IMR-90 (cell line): ENCODE data around the gene GPR157. TPM values are rescaled to one million over a fixed set of nuclear protein-coding genes. Genes with fewer than 3 reads are reported as not detected.

Experiments
- ATAC-seq: fragments of 200-7000 bp; cut with Tn5 transposase; 2 replicates; pipeline ENCODE4 v1.9.1; 2020; ENCODE audit warnings: low read depth, mild to moderate bottlenecking, moderate library complexity
- BruUV-seq: library from RNA; stranded (reverse); fragments of 400-500 nt; replicated peaks from 2 replicates; lab custom pipeline; 2021; lab: Mats Ljungman, UMichigan
- CTCF ChIA-PET: fragments of 300-600 bp; formaldehyde crosslinking; extraction: SDS; loops from one replicate; lab custom pipeline; 2021; ENCODE audit warnings: antibody characterized with exemption; lab: Yijun Ruan, JAX
- POLR2A ChIA-PET: fragments of 300-600 bp; sonication (Branson Sonifier 250); formaldehyde crosslinking; loops from one replicate; lab custom pipeline; 2022; ENCODE audit warnings: antibody characterized with exemption; ENCODE audit not compliant: unreplicated experiment; lab: Charles Lee
- DNase-seq: peaks from one replicate; pipeline ENCODE4 v3.0.0; 2013
- H2AFZ ChIP-seq: replicated peaks from 2 replicates; pipeline ENCODE3; 2013; ENCODE audit warnings: low read length, mild to moderate bottlenecking; ENCODE audit not compliant: poor library complexity
- H2AK5ac ChIP-seq: 2 replicates; pipeline ENCODE4 v1.6.1; 2013; ENCODE audit warnings: low read depth, low read length, inconsistent platforms
- H2AK9ac ChIP-seq: replicated peaks from 2 replicates; pipeline ENCODE3; 2013; ENCODE audit warnings: mild to moderate bottlenecking, low read depth, low read length, moderate library complexity; ENCODE audit not compliant: poor library complexity
- H2BK120ac ChIP-seq: 2 replicates; pipeline ENCODE4 v1.6.1; 2013; ENCODE audit warnings: low read depth, low read length, inconsistent platforms
- H2BK15ac ChIP-seq: 3 replicates; pipeline ENCODE4 v1.6.1; 2013; ENCODE audit warnings: low read depth, low read length, inconsistent platforms
- H2BK20ac ChIP-seq: 2 replicates; pipeline ENCODE4 v1.6.1; 2013; ENCODE audit warnings: low read depth, mild to moderate bottlenecking, inconsistent platforms, low read length, moderate library complexity
- H2BK5ac ChIP-seq: 2 replicates; pipeline ENCODE4 v1.6.1; 2013; ENCODE audit warnings: mild to moderate bottlenecking, low read depth, low read length, inconsistent platforms; ENCODE audit not compliant: poor library complexity, severe bottlenecking
- H3K14ac ChIP-seq: replicated peaks from 2 replicates; pipeline ENCODE4 v1.6.1; 2013; ENCODE audit warnings: low read depth, low read length, inconsistent platforms
- H3K18ac ChIP-seq: 2 replicates; pipeline ENCODE4 v1.6.1; 2013; ENCODE audit warnings: low read depth, low read length, control low read depth
- H3K23ac ChIP-seq: 2 replicates; pipeline ENCODE4 v1.6.1; 2013; ENCODE audit warnings: low read depth, low read length, inconsistent platforms
- H3K27ac ChIP-seq: 2 replicates; pipeline ENCODE4 v1.5.1; 2013; ENCODE audit warnings: mild to moderate bottlenecking, control low read depth, low read length; ENCODE audit not compliant: insufficient read depth
- H3K27me3 ChIP-seq: 2 replicates; pipeline ENCODE4 v1.6.1; 2013; ENCODE audit warnings: low read length; ENCODE audit not compliant: control insufficient read depth, insufficient read depth
- H3K36me3 ChIP-seq: 2 replicates; pipeline ENCODE4 v1.6.1; 2013; ENCODE audit warnings: low read length, mixed read lengths; ENCODE audit not compliant: control insufficient read depth, insufficient read depth
- H3K4ac ChIP-seq: 2 replicates; pipeline ENCODE4 v1.6.1; 2013; ENCODE audit warnings: low read depth, low read length, inconsistent platforms
- H3K4me1 ChIP-seq: 2 replicates; pipeline ENCODE4 v1.6.1; 2013; ENCODE audit warnings: low read length, mixed read lengths; ENCODE audit not compliant: control insufficient read depth, insufficient read depth
- H3K4me2 ChIP-seq: 2 replicates; pipeline ENCODE4 v1.6.1; 2013; ENCODE audit warnings: low read depth, mild to moderate bottlenecking, control low read depth, low read length, moderate library complexity
- H3K4me3 ChIP-seq: 2 replicates; pipeline ENCODE4 v1.5.1; 2013; ENCODE audit warnings: low read depth, mild to moderate bottlenecking, control low read depth, low read length, moderate library complexity; ENCODE audit not compliant: insufficient read depth
- H3K56ac ChIP-seq: 2 replicates; pipeline ENCODE4 v1.6.1; 2013; ENCODE audit warnings: low read length, inconsistent platforms; ENCODE audit not compliant: insufficient read depth; ENCODE audit errors: extremely low read depth
- H3K79me1 ChIP-seq, 2 experiments: 2 replicates each; pipeline ENCODE4 v1.6.1; 2013; ENCODE audit warnings: low read length in 2 of 2, inconsistent platforms in 1 of 2, low read depth in 1 of 2
- H3K9ac ChIP-seq: 2 replicates; pipeline ENCODE4 v1.6.1; 2013; ENCODE audit warnings: low read depth, low read length, control low read depth
- H3K9me1 ChIP-seq: 2 replicates; pipeline ENCODE4 v1.6.1; 2013; ENCODE audit warnings: low read length, inconsistent platforms; ENCODE audit not compliant: insufficient read depth
- H3K9me3 ChIP-seq: 2 replicates; pipeline ENCODE4 v1.6.1; 2013; ENCODE audit warnings: low read length; ENCODE audit not compliant: control insufficient read depth, insufficient read depth
- H4K20me1 ChIP-seq: 2 replicates; pipeline ENCODE4 v1.6.1; 2013; ENCODE audit warnings: low read length, inconsistent platforms; ENCODE audit not compliant: insufficient read depth
- H4K5ac ChIP-seq: 2 replicates; pipeline ENCODE4 v1.6.1; 2013; ENCODE audit warnings: mild to moderate bottlenecking, low read depth, low read length, control low read depth
- H4K8ac ChIP-seq, 2 experiments: 2 replicates each; pipeline ENCODE4 v1.6.1; 2013; ENCODE audit warnings: low read depth in 2 of 2, low read length in 2 of 2, control low read depth in 1 of 2, inconsistent platforms in 1 of 2
- H4K91ac ChIP-seq: 2 replicates; pipeline ENCODE4 v1.6.1; 2013; ENCODE audit warnings: low read depth, low read length, inconsistent platforms; ENCODE audit not compliant: insufficient read depth
- BHLHE40 ChIP-seq: fragments of 150-350 bp; IDR thresholded peaks from 2 replicates; pipeline ENCODE4 v1.6.1; 2016; ENCODE audit warnings: mild to moderate bottlenecking, low read depth, low read length
- CEBPB ChIP-seq: IDR thresholded peaks from 2 replicates; pipeline ENCODE4 v1.6.1; 2012; ENCODE audit warnings: low read depth, low read length, improper control_type of control experiment
- CHD1 ChIP-seq: IDR thresholded peaks from 2 replicates; pipeline ENCODE4 v1.6.1; 2012; ENCODE audit warnings: low read depth, low read length, improper control_type of control experiment
- ELK1 ChIP-seq: fragments of 150-350 bp; IDR thresholded peaks from 2 replicates; pipeline ENCODE4 v1.6.1; 2016; ENCODE audit warnings: low read depth, mild to moderate bottlenecking, low read length, moderate library complexity, borderline replicate concordance
- FOS ChIP-seq: fragments of 150-350 bp; IDR thresholded peaks from 2 replicates; pipeline ENCODE4 v1.6.1; 2016; ENCODE audit warnings: low read depth, low read length
- MAZ ChIP-seq: IDR thresholded peaks from 2 replicates; pipeline ENCODE4 v1.6.1; 2012; ENCODE audit warnings: low read depth, mild to moderate bottlenecking, low read length, improper control_type of control experiment, moderate library complexity, borderline replicate concordance
- MXI1 ChIP-seq: IDR thresholded peaks from 2 replicates; pipeline ENCODE4 v1.6.1; 2012; ENCODE audit warnings: low read depth, mild to moderate bottlenecking, low read length, moderate library complexity, borderline replicate concordance
- NFE2L2 ChIP-seq: fragments of 150-350 bp; IDR thresholded peaks from 2 replicates; pipeline ENCODE4 v1.6.1; 2016; ENCODE audit warnings: low read depth, mild to moderate bottlenecking, low read length
- RCOR1 ChIP-seq: IDR thresholded peaks from 2 replicates; pipeline ENCODE4 v1.6.1; 2012; ENCODE audit warnings: mild to moderate bottlenecking, low read length, improper control_type of control experiment; ENCODE audit not compliant: insufficient replicate concordance
- RFX5 ChIP-seq: IDR thresholded peaks from 2 replicates; pipeline ENCODE4 v1.8.0; 2012; ENCODE audit warnings: low read depth, mild to moderate bottlenecking, low read length, moderate library complexity
- WGBS, 2 experiments: methylation state at CpG; one replicate each; pipeline versions ENCODE4 v1.1.5 to v1.1.7; 2013; ENCODE audit warnings: missing lambda C conversion rate in 2 of 2; ENCODE audit not compliant: insufficient read length in 1 of 2; ENCODE audit errors: extremely low coverage in 2 of 2; 5-methylcytosine and 5-hydroxymethylcytosine counted together
- dilution Hi-C: fragments of 300-500 bp; cut with HindIII; formaldehyde crosslinking; loops from one replicate; pipeline ENCODE4 v1.14.3; 2018; ENCODE audit warnings: low sequenced_read_pairs; ENCODE audit not compliant: unreplicated experiment
- in situ Hi-C: fragments of 300-500 bp; cut with MboI; formaldehyde crosslinking; loops from 3 replicates; pipeline ENCODE4 v1.14.3; 2019; ENCODE audit warnings: low sequenced_read_pairs, inconsistent platforms, mixed read lengths
- intact Hi-C: fragments of 100-400 bp; cut with micrococcal nuclease; formaldehyde crosslinking; loops from 2 replicates; pipeline ENCODE4 v1.10.0; 2022
- polyA plus RNA-seq, 3 experiments: library from polyadenylated mRNA; depleted of rRNA; stranded (reverse); fragments of >200 nt; gene quantifications; 2 replicates each; pipeline ENCODE4 v1.2.3, GENCODE V29; 2012; ENCODE audit warnings: low replicate concordance in 1 of 3
- total RNA-seq: library from RNA; depleted of rRNA; stranded (reverse); fragments of >200 nt; gene quantifications from 2 replicates; pipeline ENCODE4 v1.2.3, GENCODE V29; 2012

GPR157 gene
- total and polyA plus RNA-seq, 2 of the 4 experiments (the other 2 are of a cell fraction), result 1.8 to 2.7 TPM

- POLR2A ChIA-PET, result no interaction called here
- no peaks in the 10 kb centered on the region for H4K20me1 ChIP-seq
- no peak overlapping the region for H2AK5ac ChIP-seq
- H4K5ac ChIP-seq, result no peak overlapping the region
- peaks cover 11% of the 10 kb centered on the region for H3K4me1 ChIP-seq
- peaks cover 8% of the 10 kb centered on the region; the same call in 1 of the 2 replicates for H3K27me3 ChIP-seq
- WGBS, 2 experiments, result no CpG with 5 or more reads among the region's 3 CpGs
- no peak overlapping the region for H2AFZ ChIP-seq
- H3K4me2 ChIP-seq, result no peak overlapping the region
- H3K36me3 ChIP-seq, result no peaks in the 10 kb centered on the region
- no peaks in the 10 kb centered on the region for H3K79me1 ChIP-seq
- H3K18ac ChIP-seq, result no peak overlapping the region
- H2BK15ac ChIP-seq, result no peak overlapping the region
- no peak for DNase-seq
- H3K23ac ChIP-seq, result no peak overlapping the region
- H2AK9ac ChIP-seq, result no peak overlapping the region
- H3K27ac ChIP-seq, result no peak overlapping the region
- peaks cover under 1% of the 10 kb centered on the region; the same call in 1 of the 2 replicates for H3K9me3 ChIP-seq
- in situ Hi-C loops (no loop called here), dilution Hi-C loops (no loop called here), intact Hi-C loops (no loop called here)
- no peak overlapping the region for H2BK20ac ChIP-seq
- no peak overlapping the region for H4K8ac ChIP-seq
- no peak overlapping the region for H3K4ac ChIP-seq
- no peak for ATAC-seq
- BruUV-seq, result no TSS peak
- H4K91ac ChIP-seq, result no peak overlapping the region
- CTCF ChIA-PET, result interaction anchor here (0.6 kb wide), 1 partner anchor 15 kb away, joined by 6 read pairs; no protein-coding TSS in a partner anchor
- no peak overlapping the region for H3K56ac ChIP-seq
- no peak overlapping the region for H3K9ac ChIP-seq
- TF ChIP-seq NFE2L2, result no peak
- TF ChIP-seq MXI1, result no peak
- TF ChIP-seq BHLHE40, result no peak
- no peak for TF ChIP-seq FOS
- no peak for TF ChIP-seq RCOR1
- TF ChIP-seq CEBPB, result no peak
- no peak for TF ChIP-seq CHD1
- TF ChIP-seq MAZ, result no peak
- TF ChIP-seq ELK1, result no peak
- no peak for TF ChIP-seq RFX5
- no peak overlapping the region for H3K14ac ChIP-seq
- no peak overlapping the region for H2BK120ac ChIP-seq
- H2BK5ac ChIP-seq, result no peak overlapping the region
- no peak overlapping the region for H3K4me3 ChIP-seq
- no peaks in the 10 kb centered on the region for H3K9me1 ChIP-seq
Observed at GRCh38 chr1:9081473-9081872, 47.4 kb downstream of the GPR157 start.
